GM12864 (cell line): ENCODE measurements around the gene SLC5A1.

ENCODE experiments used
- DNase-seq: peaks from one replicate; pipeline ENCODE4 v3.0.0-alpha.2; 2011; ENCODE audit warnings: low read depth
- H3K4me3 ChIP-seq: 2 replicates; pipeline ENCODE4 v1.5.1; 2011; ENCODE audit warnings: mild to moderate bottlenecking, low read depth, low read length, control low read depth
- CTCF ChIP-seq: IDR thresholded peaks from 2 replicates; pipeline ENCODE4 v1.5.1; 2011; ENCODE audit warnings: low read depth, mild to moderate bottlenecking, moderate library complexity, low read length, control low read depth, inconsistent platforms; ENCODE audit errors: missing control alignments

The SLC5A1 gene

GRCh38 chr22:32059426-32059825 is 16.4 kb downstream of the SLC5A1 start:
- no peak overlapping the region for H3K4me3 ChIP-seq
- no peak for DNase-seq
- no peak for TF ChIP-seq CTCF

- no peak for TF ChIP-seq CTCF
- no peak for DNase-seq
- H3K4me3 ChIP-seq = no peak overlapping the region
Measured at GRCh38 chr22:32063701-32064100, 20.6 kb downstream of the SLC5A1 start.

- no peak for DNase-seq
- H3K4me3 ChIP-seq = no peak overlapping the region
- TF ChIP-seq CTCF = no peak
Measured at GRCh38 chr22:32066820-32067219, 23.8 kb downstream of the SLC5A1 start.

- DNase-seq = no peak
- TF ChIP-seq CTCF = no peak
- no peak overlapping the region for H3K4me3 ChIP-seq
Measured at GRCh38 chr22:32067613-32068012, 24.6 kb downstream of the SLC5A1 start.

GRCh38 chr22:32069579-32070372 is 26.7 kb downstream of the SLC5A1 start:
- DNase-seq = no peak
- no peak for TF ChIP-seq CTCF
- H3K4me3 ChIP-seq = no peak overlapping the region

- no peak for TF ChIP-seq CTCF
- H3K4me3 ChIP-seq = no peak overlapping the region
- DNase-seq = no peak
Measured at GRCh38 chr22:32073262-32073661, 30.2 kb downstream of the SLC5A1 start.

- TF ChIP-seq CTCF = no peak
- no peak overlapping the region for H3K4me3 ChIP-seq
- no peak for DNase-seq
Measured at GRCh38 chr22:32073823-32074380, 30.8 kb downstream of the SLC5A1 start.
